Measurements from ENCODE around the gene GNAI3. TPM values are rescaled to one million over a fixed set of nuclear protein-coding genes. Genes with fewer than 3 reads are reported as not detected.

The GNAI3 gene
- total and polyA plus RNA-seq, 2 experiments from 2014 or later = 8.9 to 11.5 TPM

DNA sequence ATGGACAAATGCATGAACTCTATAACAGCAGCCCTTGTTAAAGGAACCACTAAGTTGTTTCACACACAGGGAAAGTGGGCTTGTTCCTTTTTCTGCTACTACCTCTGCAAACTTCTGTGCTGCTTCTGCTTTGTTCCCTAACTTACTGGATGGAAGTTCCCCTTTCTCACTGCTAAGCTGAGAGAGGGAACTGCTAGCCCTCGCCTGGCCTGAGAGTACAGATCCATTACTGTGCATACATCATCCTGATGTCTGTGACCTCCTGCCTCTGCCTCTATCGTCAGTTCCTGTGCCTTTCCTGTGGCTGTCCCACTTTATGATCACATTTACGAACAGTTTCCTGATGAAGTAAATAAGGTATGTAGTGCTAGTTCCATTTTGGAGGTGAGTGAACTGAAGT, 67.5 kb downstream of the GNAI3 start:
- WGBS (ENCODE audit: low lambda C conversion rate, missing lambda C conversion rate) = 73% methylated on average over 3 of the region's 3 CpGs
- Histone ChIP-seq H4K20me1 (ENCODE audit: insufficient read depth, poor library complexity, severe bottlenecking) (no peaks in the 10 kb centered on the region), H3K36me3 (replicated peaks; ENCODE audit: insufficient read depth, low read depth) (no peaks in the 10 kb centered on the region), H3K4me1 (ENCODE audit: insufficient read depth) (peaks cover 9% of the 10 kb centered on the region), H2AFZ (no peak overlapping the region), H3K4me2 (no peak overlapping the region), H3K27ac (no peak overlapping the region), H3K4me3 (no peak overlapping the region), H3K79me2 (peaks cover 14% of the 10 kb centered on the region), H3K9me3 (ENCODE audit: low read depth) (no peaks in the 10 kb centered on the region), H3K27me3 (no peaks in the 10 kb centered on the region), H3K9me2 (replicated peaks; ENCODE audit: insufficient read depth) (no peaks in the 10 kb centered on the region)
- DNase-seq (ENCODE audit: low spot score) = no peak
- no peak for TF ChIP-seq EZH2 (IDR thresholded peaks at IDR 0.05; ENCODE audit: borderline replicate concordance)
- TF ChIP-seq CTCF (IDR thresholded peaks at IDR 0.05; ENCODE audit: poor library complexity) = no peak
- no peak for TF ChIP-seq EZH2phosphoT487 (IDR thresholded peaks at IDR 0.05; ENCODE audit: low read depth, severe bottlenecking, unreplicated experiment)

DNA sequence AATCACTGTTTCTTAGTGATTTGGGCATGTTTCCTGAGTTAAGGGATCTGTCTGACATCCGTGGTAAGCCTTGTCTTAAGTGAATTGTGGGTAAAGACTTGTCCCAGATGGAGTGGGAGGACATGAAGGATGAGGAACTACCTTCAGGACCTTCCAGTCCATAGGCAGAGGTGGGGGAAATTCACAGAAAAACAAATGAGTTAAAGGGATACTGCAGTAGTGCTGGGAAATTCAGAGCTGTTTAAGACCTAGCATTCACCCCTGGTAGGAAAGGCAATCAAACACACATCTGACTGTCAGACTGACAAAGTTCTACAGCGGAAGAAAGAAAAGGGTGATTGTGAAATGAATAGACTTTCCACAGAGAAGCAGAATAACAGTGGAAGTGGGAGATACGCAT, 68.0 kb downstream of the GNAI3 start:
- H3K9me3 ChIP-seq (ENCODE audit: low read depth) = no peaks in the 10 kb centered on the region
- no peaks in the 10 kb centered on the region for H3K27me3 ChIP-seq
- H3K9me2 ChIP-seq (replicated peaks; ENCODE audit: insufficient read depth) = no peaks in the 10 kb centered on the region
- H3K4me3 ChIP-seq = no peak overlapping the region
- H3K36me3 ChIP-seq (replicated peaks; ENCODE audit: insufficient read depth, low read depth) = no peaks in the 10 kb centered on the region
- H3K4me2 ChIP-seq = no peak overlapping the region
- peaks cover 4% of the 10 kb centered on the region for H4K20me1 ChIP-seq (ENCODE audit: insufficient read depth, poor library complexity, severe bottlenecking)
- WGBS (ENCODE audit: low lambda C conversion rate, missing lambda C conversion rate) = 90% methylated on average over 3 of the region's 3 CpGs
- TF ChIP-seq EZH2phosphoT487 (IDR thresholded peaks at IDR 0.05; ENCODE audit: low read depth, severe bottlenecking, unreplicated experiment) (no peak), EZH2 (IDR thresholded peaks at IDR 0.05; ENCODE audit: borderline replicate concordance) (no peak), CTCF (IDR thresholded peaks at IDR 0.05; ENCODE audit: poor library complexity) (no peak)
- peaks cover 19% of the 10 kb centered on the region for H3K79me2 ChIP-seq
- H3K4me1 ChIP-seq (ENCODE audit: insufficient read depth) = peaks cover 9% of the 10 kb centered on the region
- H2AFZ ChIP-seq = no peak overlapping the region
- DNase-seq (ENCODE audit: low spot score) = no peak
- no peak overlapping the region for H3K27ac ChIP-seq

GRCh38 chr1:109617291-109617801, 68.9 kb downstream of the GNAI3 start:
- peaks cover 28% of the 10 kb centered on the region for H3K79me2 ChIP-seq
- peak; percentile 63 for DNase-seq (ENCODE audit: low spot score)
- TF ChIP-seq EZH2 (IDR thresholded peaks at IDR 0.05; ENCODE audit: borderline replicate concordance) (no peak), EZH2phosphoT487 (IDR thresholded peaks at IDR 0.05; ENCODE audit: low read depth, severe bottlenecking, unreplicated experiment) (no peak), CTCF (IDR thresholded peaks at IDR 0.05; ENCODE audit: poor library complexity) (no peak)
- H3K4me3 ChIP-seq = no peak overlapping the region
- H3K36me3 ChIP-seq (replicated peaks; ENCODE audit: insufficient read depth, low read depth) = no peaks in the 10 kb centered on the region
- no peak overlapping the region for H2AFZ ChIP-seq
- H3K4me2 ChIP-seq = no peak overlapping the region
- H3K27me3 ChIP-seq = no peaks in the 10 kb centered on the region
- H3K9me2 ChIP-seq (replicated peaks; ENCODE audit: insufficient read depth) = no peaks in the 10 kb centered on the region
- H3K4me1 ChIP-seq (ENCODE audit: insufficient read depth) = peaks cover 9% of the 10 kb centered on the region
- no peak overlapping the region for H3K27ac ChIP-seq
- H4K20me1 ChIP-seq (ENCODE audit: insufficient read depth, poor library complexity, severe bottlenecking) = peaks cover 14% of the 10 kb centered on the region
- 42% methylated on average over 3 of the region's 3 CpGs for WGBS (ENCODE audit: low lambda C conversion rate, missing lambda C conversion rate)
- no peaks in the 10 kb centered on the region for H3K9me3 ChIP-seq (ENCODE audit: low read depth)

Measured in hepatocyte (in vitro differentiated cells).